Activated CD8-positive, alpha-beta memory T cell treated with anti-CD3 and anti-CD28 coated beads for 36 hours (primary cell): Measurements from ENCODE around the gene CETP. TPM values are rescaled to one million over a fixed set of nuclear protein-coding genes. Genes with fewer than 3 reads are reported as not detected.

ENCODE experiments used
- CTCF ChIA-PET: fragments of 350-600 bp; sonication (Branson Sonifier 250); formaldehyde crosslinking; loops from one replicate; lab custom pipeline; 2021; ENCODE audit warnings: antibody characterized with exemption; lab: Charles Lee
- POLR2A ChIA-PET: fragments of 350-600 bp; sonication (Branson Sonifier 250); formaldehyde crosslinking; loops from one replicate; lab custom pipeline; 2021; ENCODE audit warnings: antibody characterized with exemption; lab: Charles Lee
- total RNA-seq, 2 experiments: library from RNA; stranded (reverse); gene quantifications; one replicate each; pipeline ENCODE4 v1.2.3, GENCODE V29; 2021

The CETP gene
- total RNA-seq, 2 experiments from 2014 or later: 0.13 TPM; not detected in 1

- CTCF ChIA-PET: interaction anchor here (1.3 to 1.7 kb wide), 2 partner anchors 13 to 18 kb away, joined by 3 to 5 read pairs; no protein-coding TSS in a partner anchor
- POLR2A ChIA-PET: interaction anchor here (0.7 to 1.7 kb wide), 2 partner anchors 14 to 29 kb away, joined by 4 to 5 read pairs; no protein-coding TSS in a partner anchor
Observed at GRCh38 chr16:57013229-57013628, 51.5 kb downstream of the CETP start.

GRCh38 chr16:57013902-57014301 is 52.2 kb downstream of the CETP start:
- CTCF ChIA-PET: no interaction called here
- POLR2A ChIA-PET: interaction anchor here (1.7 kb wide), 1 partner anchor 28 kb away, joined by 5 read pairs; no protein-coding TSS in a partner anchor

DNA sequence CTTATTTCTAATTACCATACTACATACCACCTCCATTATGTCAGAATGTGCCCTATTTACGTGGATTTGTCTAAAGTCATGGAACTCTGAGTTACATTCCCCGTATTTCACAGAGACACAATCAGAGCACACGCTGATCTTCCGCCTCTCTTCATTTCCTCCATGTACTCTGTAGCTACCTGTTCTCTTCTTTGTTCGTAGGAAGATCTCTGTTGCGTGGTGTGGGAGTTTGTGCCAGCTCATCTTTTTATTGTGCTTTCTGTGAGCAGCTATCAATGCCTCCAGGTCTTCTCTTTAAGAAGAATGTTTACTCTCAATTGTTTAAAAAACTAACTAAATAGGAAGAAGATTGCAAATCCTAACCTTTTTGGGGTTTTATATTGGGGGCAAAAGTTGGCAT is 54.6 kb downstream of the CETP start:
- CTCF ChIA-PET: interaction anchor here (0.8 to 1.3 kb wide), 4 partner anchors 25 to 77 kb away, joined by 3 to 4 read pairs (median 3); partner anchors contain the start of gene CPNE2
- POLR2A ChIA-PET: interaction anchor here (0.6 kb wide), 1 partner anchor 48 kb away, joined by 4 read pairs; no protein-coding TSS in a partner anchor

- POLR2A ChIA-PET: interaction anchor here (0.6 kb wide), 1 partner anchor 22 kb away, joined by 6 read pairs; no protein-coding TSS in a partner anchor
- CTCF ChIA-PET: interaction anchor here (1.0 to 1.3 kb wide), 3 partner anchors 25 to 76 kb away, joined by 3 to 4 read pairs (median 3); partner anchors contain the start of gene CPNE2
Observed at GRCh38 chr16:57016831-57017230, 55.1 kb downstream of the CETP start.

DNA sequence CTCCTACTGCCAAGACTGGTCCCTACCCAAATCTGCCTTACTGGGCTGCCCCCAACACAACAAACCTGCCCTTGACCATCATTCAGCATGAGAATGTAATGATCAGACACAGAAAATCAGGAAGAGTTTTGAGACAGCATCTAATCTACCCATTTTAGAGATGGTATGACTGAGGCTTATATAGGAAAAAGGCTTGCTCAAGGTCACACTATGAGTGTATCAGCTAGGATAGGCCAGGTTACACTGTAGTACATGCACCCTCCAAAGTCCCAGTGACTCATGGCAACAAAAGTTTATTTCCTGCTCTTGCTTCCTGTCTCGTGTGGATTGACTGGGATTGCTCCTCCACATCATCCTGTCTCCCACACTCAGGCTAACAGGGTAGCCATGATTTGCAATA is 55.5 kb downstream of the CETP start:
- CTCF ChIA-PET: no interaction called here
- POLR2A ChIA-PET: interaction anchor here (0.6 kb wide), 1 partner anchor 21 kb away, joined by 6 read pairs; no protein-coding TSS in a partner anchor

DNA sequence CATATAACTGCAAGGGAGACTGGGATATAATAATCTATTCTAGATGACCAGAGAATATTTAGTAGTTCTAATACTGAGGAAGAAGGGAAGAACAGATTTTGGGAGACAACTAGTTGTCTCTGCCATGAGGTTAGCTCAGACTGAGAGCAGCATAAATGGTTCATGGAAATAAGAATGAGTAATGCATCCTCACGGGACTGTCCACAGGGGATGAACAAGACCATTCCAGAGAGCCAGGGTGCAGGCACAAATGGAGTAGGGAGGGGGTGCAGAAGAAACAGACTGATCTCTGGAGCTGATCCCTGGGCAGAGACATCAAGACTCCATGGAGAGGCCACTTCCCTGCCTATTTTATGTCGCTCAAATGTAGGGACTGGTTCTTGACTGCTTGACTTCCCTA is 58.0 kb downstream of the CETP start:
- CTCF ChIA-PET: interaction anchor here (0.6 to 1.1 kb wide), 3 partner anchors 11 to 170 kb away, joined by 3 read pairs; no protein-coding TSS in a partner anchor
- POLR2A ChIA-PET: no interaction called here

DNA sequence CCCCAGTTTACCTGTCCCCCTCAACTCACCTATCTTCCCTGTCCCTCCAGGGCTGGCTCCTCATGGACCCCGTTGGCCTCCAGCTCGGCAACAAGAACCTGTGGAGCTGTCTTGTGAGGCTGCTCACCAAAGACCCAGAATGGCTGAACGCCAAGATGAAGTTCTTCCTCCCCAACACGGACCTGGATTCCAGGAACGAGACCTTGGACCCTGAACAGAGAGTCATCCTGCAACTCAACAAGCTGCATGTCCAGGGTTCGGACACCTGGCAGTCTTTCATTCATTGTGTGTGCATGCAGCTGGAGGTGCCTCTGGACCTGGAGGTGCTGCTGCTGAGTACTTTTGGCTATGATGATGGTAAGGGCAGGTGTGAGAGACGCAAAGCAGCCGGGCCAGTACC is 58.9 kb downstream of the CETP start:
- CTCF ChIA-PET: interaction anchor here (0.6 to 1.1 kb wide), 2 partner anchors 21 to 169 kb away, joined by 3 read pairs; no protein-coding TSS in a partner anchor
- POLR2A ChIA-PET: interaction anchor here (0.6 to 0.8 kb wide), 2 partner anchors 21 to 31 kb away, joined by 4 to 6 read pairs; partner anchors contain the start of gene NLRC5

- POLR2A ChIA-PET: interaction anchor here (1.0 kb wide), 1 partner anchor 12 kb away, joined by 3 read pairs; no protein-coding TSS in a partner anchor
- CTCF ChIA-PET: interaction anchor here (1.4 kb wide), 1 partner anchor 58 kb away, joined by 5 read pairs; no protein-coding TSS in a partner anchor
Observed at GRCh38 chr16:57021757-57022156, 60.0 kb downstream of the CETP start.

DNA sequence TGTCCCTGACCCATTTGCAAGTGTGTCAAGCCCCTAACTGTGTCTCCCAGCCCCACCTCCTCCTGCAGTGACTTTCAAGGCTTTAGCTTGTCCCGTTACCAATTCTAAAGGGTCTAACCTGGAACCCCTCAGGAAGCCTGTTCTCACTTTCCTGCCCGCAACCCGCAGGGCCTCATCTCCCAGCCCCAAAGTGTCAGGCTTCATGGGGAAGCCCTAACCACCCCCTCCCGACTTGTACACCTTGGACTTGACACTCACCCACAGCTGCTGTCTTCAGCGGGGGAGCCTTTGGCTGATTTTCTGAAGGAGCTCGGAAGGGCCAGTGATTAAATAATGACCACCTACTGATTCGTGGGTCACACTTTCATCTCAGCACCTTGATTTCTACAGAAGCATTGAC is 60.7 kb downstream of the CETP start:
- CTCF ChIA-PET: interaction anchor here (1.0 to 2.3 kb wide), 4 partner anchors 17 to 58 kb away, joined by 3 to 5 read pairs (median 4); no protein-coding TSS in a partner anchor
- POLR2A ChIA-PET: interaction anchor here (0.6 to 1.2 kb wide), 3 partner anchors 13 to 105 kb away, joined by 3 to 6 read pairs (median 3); no protein-coding TSS in a partner anchor

DNA sequence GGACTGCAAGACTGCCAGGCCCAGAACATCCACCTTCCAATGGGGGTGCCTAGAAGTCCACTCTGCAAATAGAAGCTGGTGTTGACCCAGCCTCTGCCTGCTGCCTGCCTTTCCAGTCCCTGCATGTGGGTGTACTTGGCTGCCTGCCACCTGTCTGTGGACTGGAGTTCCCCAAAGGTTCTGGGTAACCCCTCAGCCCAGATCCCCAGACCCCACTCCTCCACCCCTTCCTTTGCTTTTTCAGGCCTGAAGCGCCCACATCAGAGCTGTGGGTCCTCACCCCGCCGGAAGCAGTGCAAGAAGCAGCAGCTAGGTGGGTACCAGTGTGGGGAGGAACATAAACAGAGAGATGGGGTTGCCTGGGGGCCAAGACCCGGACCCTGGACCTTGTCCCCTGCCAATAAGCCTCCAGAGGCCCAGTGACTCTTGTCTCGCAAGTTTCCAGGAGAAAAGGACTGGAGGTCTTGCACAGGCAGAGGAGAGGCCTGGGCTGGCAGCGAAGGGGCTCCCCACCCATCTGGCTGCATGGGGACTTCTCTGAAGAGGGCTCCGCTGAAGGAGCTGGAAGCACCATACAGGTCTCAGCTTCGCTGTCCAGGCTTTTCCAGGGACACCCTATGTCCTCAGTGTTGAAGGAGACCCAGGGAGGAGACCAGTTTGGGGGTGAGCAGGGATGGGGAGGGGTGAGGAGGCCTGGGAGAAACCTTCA is 61.9 kb downstream of the CETP start:
- POLR2A ChIA-PET: interaction anchor here (0.5 to 1.2 kb wide), 3 partner anchors 17 to 298 kb away, joined by 4 to 13 read pairs (median 7); no protein-coding TSS in a partner anchor
- CTCF ChIA-PET: interaction anchor here (0.6 to 2.3 kb wide), 6 partner anchors 9 to 404 kb away, joined by 3 to 5 read pairs (median 4); partner anchors contain the start of gene NLRC5

- ChIA-PET CTCF (no interaction called here), POLR2A (interaction anchor here (0.9 kb wide), 1 partner anchor 49 kb away, joined by 3 read pairs; no protein-coding TSS in a partner anchor)
Observed at GRCh38 chr16:57024894-57025680, 63.3 kb downstream of the CETP start.

GRCh38 chr16:57025941-57026777 is 64.4 kb downstream of the CETP start:
- CTCF ChIA-PET: interaction anchor here (2.3 kb wide), 1 partner anchor 11 kb away, joined by 6 read pairs; no protein-coding TSS in a partner anchor
- POLR2A ChIA-PET: no interaction called here

DNA sequence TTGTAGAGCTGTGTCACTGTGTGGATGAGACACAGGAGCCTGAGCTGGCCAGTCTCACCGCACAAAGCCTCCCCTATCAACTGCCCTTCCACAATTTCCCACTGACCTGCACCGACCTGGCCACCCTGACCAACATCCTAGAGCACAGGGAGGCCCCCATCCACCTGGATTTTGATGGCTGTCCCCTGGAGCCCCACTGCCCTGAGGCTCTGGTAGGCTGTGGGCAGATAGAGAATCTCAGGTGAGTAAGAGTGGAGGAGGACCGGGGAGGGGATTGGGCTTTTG is 65.0 kb downstream of the CETP start:
- ChIA-PET POLR2A (no interaction called here), CTCF (interaction anchor here (2.3 kb wide), 1 partner anchor 10 kb away, joined by 6 read pairs; no protein-coding TSS in a partner anchor)

GRCh38 chr16:57027067-57027466 is 65.3 kb downstream of the CETP start:
- POLR2A ChIA-PET: no interaction called here
- CTCF ChIA-PET: interaction anchor here (0.7 to 2.3 kb wide), 2 partner anchors 10 to 15 kb away, joined by 3 to 6 read pairs; no protein-coding TSS in a partner anchor

DNA sequence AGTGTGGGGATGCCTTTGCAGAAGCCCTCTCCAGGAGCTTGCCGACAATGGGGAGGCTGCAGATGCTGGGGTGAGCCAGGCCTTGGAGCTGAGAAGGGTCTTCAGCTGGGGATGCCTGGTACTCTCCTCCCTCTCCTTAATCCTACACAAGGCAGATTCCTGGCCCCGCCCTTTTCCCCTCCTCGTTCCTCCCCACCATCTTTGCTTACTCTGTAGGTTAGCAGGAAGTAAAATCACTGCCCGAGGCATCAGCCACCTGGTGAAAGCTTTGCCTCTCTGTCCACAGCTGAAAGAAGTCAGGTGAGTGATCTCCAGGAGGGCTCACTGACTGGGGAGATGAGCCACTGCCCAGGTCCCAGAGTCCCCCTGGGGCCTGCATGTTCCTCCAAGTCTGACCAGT is 66.3 kb downstream of the CETP start:
- CTCF ChIA-PET: interaction anchor here (0.7 to 2.3 kb wide), 2 partner anchors 9 to 14 kb away, joined by 3 to 6 read pairs; no protein-coding TSS in a partner anchor
- POLR2A ChIA-PET: interaction anchor here (1.2 kb wide), 1 partner anchor 14 kb away, joined by 3 read pairs; no protein-coding TSS in a partner anchor

- CTCF ChIA-PET: no interaction called here
- POLR2A ChIA-PET: interaction anchor here (1.4 kb wide), 1 partner anchor 12 kb away, joined by 5 read pairs; no protein-coding TSS in a partner anchor
Observed at GRCh38 chr16:57029161-57030160, 67.7 kb downstream of the CETP start.
